ENCODE measurements around the gene RPS6KA6.

Gene RPS6KA6

DNA sequence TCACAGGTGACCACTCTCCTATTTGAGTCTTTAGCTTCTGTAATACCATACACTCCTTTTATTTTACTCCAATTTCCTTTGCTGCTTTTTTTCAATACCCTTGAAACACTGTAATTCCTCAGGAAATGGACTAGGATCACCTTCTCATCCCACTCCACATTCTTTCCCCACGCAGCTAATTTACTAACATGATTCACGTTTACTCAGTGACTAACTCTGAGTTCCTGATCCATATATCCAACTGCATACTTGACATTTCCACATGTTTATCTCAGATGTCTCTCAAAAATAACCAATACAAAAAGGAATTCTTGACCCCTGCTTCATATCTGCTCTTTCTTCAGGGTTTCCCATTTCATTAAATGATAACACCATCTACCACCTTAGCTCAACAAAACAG is 19.9 kb downstream of the RPS6KA6 start:
- TF ChIP-seq, protein P1, sequence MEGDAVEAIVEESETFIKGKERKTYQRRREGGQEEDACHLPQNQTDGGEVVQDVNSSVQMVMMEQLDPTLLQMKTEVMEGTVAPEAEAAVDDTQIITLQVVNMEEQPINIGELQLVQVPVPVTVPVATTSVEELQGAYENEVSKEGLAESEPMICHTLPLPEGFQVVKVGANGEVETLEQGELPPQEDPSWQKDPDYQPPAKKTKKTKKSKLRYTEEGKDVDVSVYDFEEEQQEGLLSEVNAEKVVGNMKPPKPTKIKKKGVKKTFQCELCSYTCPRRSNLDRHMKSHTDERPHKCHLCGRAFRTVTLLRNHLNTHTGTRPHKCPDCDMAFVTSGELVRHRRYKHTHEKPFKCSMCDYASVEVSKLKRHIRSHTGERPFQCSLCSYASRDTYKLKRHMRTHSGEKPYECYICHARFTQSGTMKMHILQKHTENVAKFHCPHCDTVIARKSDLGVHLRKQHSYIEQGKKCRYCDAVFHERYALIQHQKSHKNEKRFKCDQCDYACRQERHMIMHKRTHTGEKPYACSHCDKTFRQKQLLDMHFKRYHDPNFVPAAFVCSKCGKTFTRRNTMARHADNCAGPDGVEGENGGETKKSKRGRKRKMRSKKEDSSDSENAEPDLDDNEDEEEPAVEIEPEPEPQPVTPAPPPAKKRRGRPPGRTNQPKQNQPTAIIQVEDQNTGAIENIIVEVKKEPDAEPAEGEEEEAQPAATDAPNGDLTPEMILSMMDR (IDR thresholded peaks at IDR 0.05; ENCODE audit: borderline replicate concordance, insufficient read depth, low read depth, low read length): no peak
- no peak overlapping the region for H3K4me3 ChIP-seq (ENCODE audit: low read depth, low read length)

GRCh38 chrX:84165711-84166110 is 22.3 kb downstream of the RPS6KA6 start:
- TF ChIP-seq, protein P1 (IDR thresholded peaks at IDR 0.05; ENCODE audit: borderline replicate concordance, insufficient read depth, low read depth, low read length): no peak

GRCh38 chrX:84162401-84162800 is 25.6 kb downstream of the RPS6KA6 start:
- TF ChIP-seq, protein P1 (IDR thresholded peaks at IDR 0.05; ENCODE audit: borderline replicate concordance, insufficient read depth, low read depth, low read length): no peak
- H3K4me3 ChIP-seq (ENCODE audit: low read depth, low read length): no peak overlapping the region

More at GRCh38 chrX:84165711-84166110, 22.3 kb downstream of the RPS6KA6 start:
- no peak overlapping the region for H3K4me3 ChIP-seq (ENCODE audit: low read depth, low read length)

GRCh38 chrX:84161641-84162040 is 26.4 kb downstream of the RPS6KA6 start:
- no peak overlapping the region for H3K4me3 ChIP-seq (ENCODE audit: low read depth, low read length)
- TF ChIP-seq, protein P1 (IDR thresholded peaks at IDR 0.05; ENCODE audit: borderline replicate concordance, insufficient read depth, low read depth, low read length): no peak

- no peak overlapping the region for H3K4me3 ChIP-seq (ENCODE audit: low read depth, low read length)
- TF ChIP-seq, protein P1 (IDR thresholded peaks at IDR 0.05; ENCODE audit: borderline replicate concordance, insufficient read depth, low read depth, low read length): no peak
These were observed 27.3 kb downstream of the RPS6KA6 start for GRCh38 chrX:84160736-84161135.

- H3K4me3 ChIP-seq (ENCODE audit: low read depth, low read length): no peak overlapping the region
- TF ChIP-seq, protein P1 (IDR thresholded peaks at IDR 0.05; ENCODE audit: borderline replicate concordance, insufficient read depth, low read depth, low read length): no peak
These were observed 31.2 kb downstream of the RPS6KA6 start for GRCh38 chrX:84156821-84157220.

DNA sequence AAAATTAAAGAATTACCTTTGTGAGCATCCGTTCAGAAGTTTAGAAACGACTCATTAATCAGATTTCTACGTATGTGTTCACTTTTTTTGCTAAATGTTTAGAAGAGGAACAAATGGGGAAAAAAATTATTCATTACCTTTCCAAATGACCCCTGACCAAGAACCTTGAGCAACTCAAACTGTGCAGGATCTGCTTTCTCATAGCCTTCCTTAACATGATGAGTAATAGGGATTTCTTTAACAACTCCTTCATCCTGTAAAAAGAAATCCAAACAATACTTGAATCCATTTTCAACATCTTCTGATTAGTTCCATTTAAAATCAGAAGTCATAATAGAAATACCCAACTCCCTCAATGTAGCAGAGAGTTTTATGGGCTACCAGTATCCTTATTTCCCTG is 32.1 kb downstream of the RPS6KA6 start:
- TF ChIP-seq, protein P1 (IDR thresholded peaks at IDR 0.05; ENCODE audit: borderline replicate concordance, insufficient read depth, low read depth, low read length): no peak
- no peak overlapping the region for H3K4me3 ChIP-seq (ENCODE audit: low read depth, low read length)

Measured in GM12875 (cell line).